AG04449 (cell line): ENCODE results near the gene RCHY1.

Source experiments
- CTCF ChIA-PET: fragments of 350-600 bp; formaldehyde crosslinking; extraction: SDS; loops from one replicate; lab custom pipeline; 2021; ENCODE audit warnings: antibody characterized with exemption; lab: Yijun Ruan, JAX
- POLR2A ChIA-PET: fragments of 400-600, 350-600 bp; formaldehyde crosslinking; extraction: SDS; loops from one replicate; lab custom pipeline; 2020; ENCODE audit warnings: antibody characterized with exemption, inconsistent platforms; lab: Yijun Ruan, JAX
- DNase-seq: peaks from one replicate; pipeline ENCODE4 v3.0.0-alpha.2; 2010; ENCODE audit warnings: low read depth, low spot score
- H3K4me3 ChIP-seq: 2 replicates; pipeline ENCODE4 v1.5.1; 2011; ENCODE audit warnings: low read depth, mild to moderate bottlenecking, control low read depth, low read length
- TF ChIP-seq, protein P1 (sequence below): IDR thresholded peaks from one replicate; pipeline ENCODE4 v1.5.1; 2011; ENCODE audit warnings: mild to moderate bottlenecking, moderate library complexity, low read length, control low read depth, inconsistent platforms; ENCODE audit not compliant: insufficient read depth; ENCODE audit errors: missing control alignments

RCHY1 gene

DNA sequence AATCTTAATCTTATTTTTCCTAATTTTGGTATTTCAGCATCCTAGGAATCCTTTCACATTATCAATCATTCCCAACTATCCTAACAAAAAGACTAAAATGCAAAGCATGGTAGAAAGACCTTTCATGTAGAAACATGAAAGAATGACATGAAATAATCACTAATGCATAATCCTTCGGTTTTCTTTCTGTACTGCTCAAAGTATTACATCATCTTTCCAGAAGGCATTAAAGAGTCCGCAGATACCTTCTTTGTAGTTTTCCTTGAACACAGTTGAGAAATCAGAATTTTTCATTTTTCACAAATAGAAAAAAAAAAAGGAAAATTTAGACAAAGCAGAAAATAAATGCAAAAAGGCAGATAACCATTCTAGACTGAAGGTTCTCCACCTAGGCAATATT, 11.5 kb downstream of the RCHY1 start:
- H3K4me3 ChIP-seq: no peak overlapping the region
- TF ChIP-seq, protein P1, sequence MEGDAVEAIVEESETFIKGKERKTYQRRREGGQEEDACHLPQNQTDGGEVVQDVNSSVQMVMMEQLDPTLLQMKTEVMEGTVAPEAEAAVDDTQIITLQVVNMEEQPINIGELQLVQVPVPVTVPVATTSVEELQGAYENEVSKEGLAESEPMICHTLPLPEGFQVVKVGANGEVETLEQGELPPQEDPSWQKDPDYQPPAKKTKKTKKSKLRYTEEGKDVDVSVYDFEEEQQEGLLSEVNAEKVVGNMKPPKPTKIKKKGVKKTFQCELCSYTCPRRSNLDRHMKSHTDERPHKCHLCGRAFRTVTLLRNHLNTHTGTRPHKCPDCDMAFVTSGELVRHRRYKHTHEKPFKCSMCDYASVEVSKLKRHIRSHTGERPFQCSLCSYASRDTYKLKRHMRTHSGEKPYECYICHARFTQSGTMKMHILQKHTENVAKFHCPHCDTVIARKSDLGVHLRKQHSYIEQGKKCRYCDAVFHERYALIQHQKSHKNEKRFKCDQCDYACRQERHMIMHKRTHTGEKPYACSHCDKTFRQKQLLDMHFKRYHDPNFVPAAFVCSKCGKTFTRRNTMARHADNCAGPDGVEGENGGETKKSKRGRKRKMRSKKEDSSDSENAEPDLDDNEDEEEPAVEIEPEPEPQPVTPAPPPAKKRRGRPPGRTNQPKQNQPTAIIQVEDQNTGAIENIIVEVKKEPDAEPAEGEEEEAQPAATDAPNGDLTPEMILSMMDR: no peak
- ChIA-PET CTCF (no interaction called here), POLR2A (no interaction called here)
- DNase-seq: no peak

DNA sequence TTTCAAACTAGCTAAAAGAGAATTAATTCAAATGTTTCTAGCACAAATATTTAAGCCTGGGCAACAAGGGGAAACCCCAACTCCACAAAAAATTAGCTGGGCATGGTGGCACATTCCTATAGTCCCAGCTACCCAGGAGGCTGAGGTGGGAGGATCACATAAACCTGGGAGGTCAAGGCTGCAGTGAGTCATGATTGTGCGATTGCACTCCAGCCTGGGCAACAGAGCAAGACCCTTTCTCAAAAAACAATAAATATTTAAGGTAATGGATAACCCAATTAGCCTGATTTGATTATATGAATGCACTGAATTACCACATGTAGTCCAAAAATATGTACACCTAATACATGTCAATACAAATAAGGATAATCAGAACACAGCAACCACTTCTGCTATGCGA, 14.3 kb downstream of the RCHY1 start:
- POLR2A ChIA-PET: no interaction called here
- CTCF ChIA-PET: interaction anchor here (1.1 to 1.6 kb wide), 2 partner anchors 8 to 9 kb away, joined by 3 to 5 read pairs; no protein-coding TSS in a partner anchor
- no peak for DNase-seq
- TF ChIP-seq, protein P1: no peak
- no peak overlapping the region for H3K4me3 ChIP-seq

DNA sequence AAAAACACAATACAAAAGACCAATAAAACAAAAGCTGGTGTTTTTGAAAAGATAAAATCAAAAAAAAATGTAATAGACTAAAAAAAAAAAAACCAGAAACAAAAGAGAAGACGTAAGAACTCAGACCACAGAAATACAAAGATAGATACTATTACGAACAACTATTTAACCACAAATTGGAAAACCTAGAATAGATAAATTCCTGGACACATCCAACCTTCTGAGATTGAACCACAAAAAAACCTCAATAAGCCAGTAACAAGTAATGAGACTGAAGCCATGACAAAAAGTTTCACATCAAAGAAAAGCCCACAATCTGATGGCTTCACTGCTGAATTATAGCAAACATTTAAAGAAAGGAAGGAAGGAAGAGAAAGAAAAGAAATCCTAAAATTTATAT, 16.2 kb downstream of the RCHY1 start:
- ChIA-PET POLR2A (no interaction called here), CTCF (no interaction called here)
- no peak overlapping the region for H3K4me3 ChIP-seq
- TF ChIP-seq, protein P1: no peak
- no peak for DNase-seq

DNA sequence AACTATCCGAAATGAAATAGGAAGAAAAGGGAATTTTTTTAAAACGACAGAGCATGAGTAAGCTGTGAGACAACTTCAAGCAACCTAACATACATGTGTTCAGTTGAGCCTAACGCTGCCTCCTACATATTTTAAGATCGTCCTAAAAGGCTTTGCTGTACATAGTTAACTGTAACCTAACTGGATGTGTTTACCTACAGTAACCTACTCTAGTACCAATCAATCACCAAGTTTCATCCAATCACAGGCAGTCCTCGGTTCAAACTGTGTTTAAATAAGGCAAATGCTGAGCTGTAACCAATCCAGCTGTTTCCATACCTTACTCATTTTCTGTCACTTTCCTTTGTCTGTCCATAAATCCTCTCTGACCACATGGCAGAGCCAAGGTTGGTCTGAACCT, 17.1 kb downstream of the RCHY1 start:
- TF ChIP-seq, protein P1: no peak

DNA sequence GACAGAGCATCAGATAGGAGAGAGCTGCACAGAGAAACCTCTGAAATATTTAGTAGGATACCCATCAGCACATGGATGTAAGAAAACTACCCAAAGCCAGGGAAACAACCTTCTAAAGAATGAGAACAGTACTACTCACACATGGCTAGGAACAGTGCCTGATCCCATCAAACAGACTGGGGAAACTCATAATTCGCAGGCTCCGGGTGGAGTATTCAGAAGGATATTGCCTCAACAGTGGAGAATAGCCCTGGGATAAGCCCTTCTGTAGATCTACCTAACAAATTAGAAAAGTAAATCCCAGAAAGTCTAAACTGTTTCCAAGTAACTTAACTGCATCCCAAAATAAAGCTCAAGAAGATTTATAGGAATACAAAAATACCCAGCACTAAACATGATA, 17.8 kb downstream of the RCHY1 start:
- TF ChIP-seq, protein P1: no peak
- H3K4me3 ChIP-seq: no peak overlapping the region
- ChIA-PET CTCF (interaction anchor here (0.6 kb wide), 1 partner anchor 9 kb away, joined by 3 read pairs; no protein-coding TSS in a partner anchor), POLR2A (no interaction called here)
- DNase-seq: no peak

More for the DNA sequence above, 17.1 kb downstream of the RCHY1 start:
- POLR2A ChIA-PET: no interaction called here
- CTCF ChIA-PET: no interaction called here
- no peak for DNase-seq
- H3K4me3 ChIP-seq: no peak overlapping the region

DNA sequence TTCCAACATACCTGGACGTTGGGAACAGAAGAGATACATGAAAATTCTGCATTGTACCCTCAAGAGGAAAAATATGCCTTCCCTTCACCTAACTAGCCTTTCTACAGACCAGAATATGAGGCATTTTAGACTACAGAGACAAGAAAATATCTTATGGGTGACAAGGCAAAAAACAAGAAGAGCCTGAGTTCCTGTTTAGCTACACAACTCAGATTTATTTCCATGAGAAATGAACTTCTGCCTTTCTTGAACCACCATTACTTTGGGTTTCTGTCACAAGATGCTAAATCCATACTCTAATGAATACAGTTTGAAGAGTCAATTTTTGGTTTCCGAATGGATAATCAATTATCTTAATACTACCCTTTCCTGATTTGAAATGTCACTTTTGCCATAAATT, 18.7 kb downstream of the RCHY1 start:
- DNase-seq: no peak
- ChIA-PET POLR2A (no interaction called here), CTCF (no interaction called here)
- TF ChIP-seq, protein P1: no peak
- no peak overlapping the region for H3K4me3 ChIP-seq
